ENCODE data around the gene AKAP5.

DNA sequence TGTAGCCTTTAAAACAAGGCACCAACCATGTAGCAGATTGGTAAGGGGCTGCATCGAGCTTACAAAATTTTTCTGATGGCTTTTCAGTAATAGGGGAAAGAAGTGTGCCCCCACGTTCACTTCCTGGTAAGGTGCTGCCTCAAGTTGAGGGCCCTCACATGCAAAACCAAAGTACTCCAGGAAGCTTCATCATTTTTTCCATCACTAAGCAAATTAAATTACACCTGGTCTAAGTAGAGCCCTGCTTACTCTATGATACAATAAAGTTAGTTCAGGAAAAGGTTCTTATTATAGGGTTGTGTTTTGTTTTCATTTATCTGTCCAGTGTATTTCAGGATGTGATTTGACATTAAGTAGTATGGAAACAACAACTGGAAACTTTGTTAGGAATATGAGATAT lies 15.0 kb upstream of the AKAP5 start:
- no peak for TF ChIP-seq EZH2phosphoT487 (IDR thresholded peaks at IDR 0.05; ENCODE audit: insufficient read depth, low read depth)
- no peak for TF ChIP-seq EZH2 (IDR thresholded peaks at IDR 0.05; ENCODE audit: insufficient read depth, poor library complexity, severe bottlenecking)
